Dermis blood vessel endothelial cell (primary cell): ENCODE results near the gene HMCN1. TPM values are rescaled to one million over a fixed set of nuclear protein-coding genes. Genes with fewer than 3 reads are reported as not detected.

Experiments used
- DNase-seq: peaks from one replicate; pipeline ENCODE4 v3.0.0; 2010
- total RNA-seq: library from RNA; depleted of rRNA; stranded (reverse); fragments of >200 nt; gene quantifications from 2 replicates; pipeline ENCODE4 v1.2.3, GENCODE V29; 2014

Gene HMCN1
- total RNA-seq, 1 donor from 2014 or later: 8.3 TPM

GRCh38 chr1:185972096-185972850, 238.1 kb downstream of the HMCN1 start:
- no peak for DNase-seq

- no peak for DNase-seq
Observed at GRCh38 chr1:185973645-185974044, 239.5 kb downstream of the HMCN1 start.

- DNase-seq: no peak
Observed at GRCh38 chr1:185974367-185975170, 240.4 kb downstream of the HMCN1 start.

- no peak for DNase-seq
Observed at GRCh38 chr1:185980891-185981290, 246.7 kb downstream of the HMCN1 start.

GRCh38 chr1:185984113-185984836, 250.1 kb downstream of the HMCN1 start:
- DNase-seq: no peak

- no peak for DNase-seq
Observed at GRCh38 chr1:185987611-185988321, 253.6 kb downstream of the HMCN1 start.

- no peak for DNase-seq
Observed at GRCh38 chr1:185990565-185990964, 256.4 kb downstream of the HMCN1 start.

GRCh38 chr1:185991266-185991665, 257.1 kb downstream of the HMCN1 start:
- DNase-seq: no peak

GRCh38 chr1:185996211-185996610, 262.0 kb downstream of the HMCN1 start:
- peak; percentile 25 for DNase-seq

GRCh38 chr1:185998391-185998790, 264.2 kb downstream of the HMCN1 start:
- DNase-seq: peak; percentile 34

GRCh38 chr1:186002406-186002805, 268.2 kb downstream of the HMCN1 start:
- DNase-seq: no peak

GRCh38 chr1:186009039-186009737, 275.0 kb downstream of the HMCN1 start:
- peak; percentile 79 for DNase-seq

- no peak for DNase-seq
Observed at GRCh38 chr1:186014370-186015037, 280.3 kb downstream of the HMCN1 start.

- DNase-seq: no peak
Observed at GRCh38 chr1:186016856-186017255, 282.7 kb downstream of the HMCN1 start.

- no peak for DNase-seq
Observed at GRCh38 chr1:186022184-186022583, 288.0 kb downstream of the HMCN1 start.

- no peak for DNase-seq
Observed at GRCh38 chr1:186026946-186027345, 292.8 kb downstream of the HMCN1 start.

- DNase-seq: no peak
Observed at GRCh38 chr1:186027621-186028020, 293.4 kb downstream of the HMCN1 start.

GRCh38 chr1:186030453-186030852, 296.3 kb downstream of the HMCN1 start:
- no peak for DNase-seq

GRCh38 chr1:186033847-186034271, 299.7 kb downstream of the HMCN1 start:
- DNase-seq: peak; percentile 13

GRCh38 chr1:186042230-186042629, 308.0 kb downstream of the HMCN1 start:
- DNase-seq: no peak

- DNase-seq: no peak
Observed at GRCh38 chr1:186043296-186043695, 309.1 kb downstream of the HMCN1 start.
